Measurements from ENCODE around the gene CYBA. TPM values are rescaled to one million over a fixed set of nuclear protein-coding genes. Genes with fewer than 3 reads are reported as not detected.

The CYBA gene
- total RNA-seq, 1 experiment from 2014 or later, result 867 TPM

DNA sequence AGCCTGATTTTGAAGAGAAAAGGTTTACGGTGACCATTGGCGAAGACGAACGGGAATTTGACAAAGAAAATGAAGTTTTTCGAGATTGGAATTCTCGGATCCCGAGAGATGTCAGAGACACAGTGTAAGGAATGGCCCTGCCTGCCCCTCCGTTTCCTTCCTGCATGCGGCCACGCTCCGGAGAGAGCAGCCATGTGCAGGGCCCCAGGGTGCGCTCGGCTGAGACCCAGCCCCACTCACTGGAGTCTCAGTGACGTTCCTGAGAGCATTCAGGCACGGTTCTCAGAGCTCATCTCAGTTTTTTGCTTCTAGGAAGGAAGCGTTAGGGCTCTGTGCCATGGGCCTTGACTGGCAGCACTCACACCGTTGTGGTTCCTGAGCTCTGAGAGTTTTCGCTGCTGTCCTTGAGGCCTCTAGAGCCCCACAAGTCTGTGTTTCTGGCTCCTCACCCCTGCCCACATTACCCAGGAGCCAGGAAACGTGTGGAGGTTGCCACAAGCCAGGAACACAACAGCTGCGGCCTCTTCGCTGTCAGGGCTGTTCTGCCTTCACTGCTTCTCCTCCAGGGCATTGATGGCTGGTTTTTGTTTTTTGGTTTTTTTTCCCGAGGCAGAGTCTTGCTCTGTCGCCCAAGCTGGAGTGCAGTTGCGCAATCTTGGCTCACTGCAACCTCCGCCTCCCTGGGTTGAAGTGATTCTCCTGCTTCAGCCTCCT, 50.9 kb downstream of the CYBA start:
- Mint-ChIP-seq H3K9me3 (ENCODE audit: low read depth, unreplicated experiment) (no peaks in the 10 kb centered on the region), H3K27ac (ENCODE audit: unreplicated experiment) (no peak overlapping the region), H3K36me3 (ENCODE audit: insufficient read depth, unreplicated experiment) (peaks cover 42% of the 10 kb centered on the region), H3K4me3 (ENCODE audit: low read depth, unreplicated experiment) (no peak overlapping the region), H3K4me1 (ENCODE audit: low read depth, unreplicated experiment) (no peaks in the 10 kb centered on the region), H3K27me3 (ENCODE audit: unreplicated experiment) (no peaks in the 10 kb centered on the region)
- no TSS peak for BruUV-seq (replicated peaks)
- TF ChIP-seq, protein P1, sequence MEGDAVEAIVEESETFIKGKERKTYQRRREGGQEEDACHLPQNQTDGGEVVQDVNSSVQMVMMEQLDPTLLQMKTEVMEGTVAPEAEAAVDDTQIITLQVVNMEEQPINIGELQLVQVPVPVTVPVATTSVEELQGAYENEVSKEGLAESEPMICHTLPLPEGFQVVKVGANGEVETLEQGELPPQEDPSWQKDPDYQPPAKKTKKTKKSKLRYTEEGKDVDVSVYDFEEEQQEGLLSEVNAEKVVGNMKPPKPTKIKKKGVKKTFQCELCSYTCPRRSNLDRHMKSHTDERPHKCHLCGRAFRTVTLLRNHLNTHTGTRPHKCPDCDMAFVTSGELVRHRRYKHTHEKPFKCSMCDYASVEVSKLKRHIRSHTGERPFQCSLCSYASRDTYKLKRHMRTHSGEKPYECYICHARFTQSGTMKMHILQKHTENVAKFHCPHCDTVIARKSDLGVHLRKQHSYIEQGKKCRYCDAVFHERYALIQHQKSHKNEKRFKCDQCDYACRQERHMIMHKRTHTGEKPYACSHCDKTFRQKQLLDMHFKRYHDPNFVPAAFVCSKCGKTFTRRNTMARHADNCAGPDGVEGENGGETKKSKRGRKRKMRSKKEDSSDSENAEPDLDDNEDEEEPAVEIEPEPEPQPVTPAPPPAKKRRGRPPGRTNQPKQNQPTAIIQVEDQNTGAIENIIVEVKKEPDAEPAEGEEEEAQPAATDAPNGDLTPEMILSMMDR (IDR thresholded peaks at IDR 0.05; ENCODE audit: unreplicated experiment), result no peak
- CTCF ChIA-PET, result no interaction called here
- intact Hi-C loops (cut with micrococcal nuclease; ENCODE audit: unreplicated experiment), result no loop called here
- no peak for DNase-seq

DNA sequence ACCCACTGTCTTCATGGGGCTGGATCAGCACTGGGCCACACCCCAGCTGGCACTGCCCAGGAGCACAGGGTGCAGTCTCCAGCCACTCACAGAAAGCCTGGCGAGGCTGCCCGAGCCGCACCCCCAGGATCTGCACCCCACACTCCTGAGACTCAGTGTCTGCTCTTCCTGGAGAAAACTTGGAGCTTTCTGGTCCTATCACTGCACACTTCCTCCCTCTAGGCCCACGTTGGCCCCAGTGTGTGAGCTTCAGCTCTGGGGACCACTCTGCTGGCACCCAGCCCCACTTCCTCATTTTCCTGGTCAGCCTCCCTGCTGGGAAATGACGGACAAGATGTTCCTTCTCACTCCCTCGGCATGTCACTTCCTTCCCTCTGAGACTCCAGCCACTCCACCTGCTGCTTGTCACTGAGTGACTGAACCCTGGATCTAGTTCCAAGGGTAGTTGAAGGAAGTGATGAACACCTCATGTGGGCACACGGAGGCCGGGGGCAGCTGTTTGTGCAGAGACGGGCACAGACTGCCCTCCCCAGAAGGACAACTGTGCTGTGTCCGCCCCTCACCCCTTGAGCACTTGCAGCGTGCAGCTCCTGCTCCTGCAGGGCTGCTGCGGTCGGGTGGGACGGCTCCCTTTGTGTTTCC, 51.6 kb downstream of the CYBA start:
- no peaks in the 10 kb centered on the region for H3K27me3 Mint-ChIP-seq (ENCODE audit: unreplicated experiment)
- intact Hi-C loops (cut with micrococcal nuclease; ENCODE audit: unreplicated experiment), result no loop called here
- no peaks in the 10 kb centered on the region for H3K9me3 Mint-ChIP-seq (ENCODE audit: low read depth, unreplicated experiment)
- peaks cover 47% of the 10 kb centered on the region for H3K36me3 Mint-ChIP-seq (ENCODE audit: insufficient read depth, unreplicated experiment)
- H3K27ac Mint-ChIP-seq (ENCODE audit: unreplicated experiment), result no peak overlapping the region
- CTCF ChIA-PET, result no interaction called here
- BruUV-seq (replicated peaks), result no TSS peak
- TF ChIP-seq, protein P1 (IDR thresholded peaks at IDR 0.05; ENCODE audit: unreplicated experiment), result no peak
- no peaks in the 10 kb centered on the region for H3K4me1 Mint-ChIP-seq (ENCODE audit: low read depth, unreplicated experiment)
- no peak overlapping the region for H3K4me3 Mint-ChIP-seq (ENCODE audit: low read depth, unreplicated experiment)
- DNase-seq, result no peak

DNA sequence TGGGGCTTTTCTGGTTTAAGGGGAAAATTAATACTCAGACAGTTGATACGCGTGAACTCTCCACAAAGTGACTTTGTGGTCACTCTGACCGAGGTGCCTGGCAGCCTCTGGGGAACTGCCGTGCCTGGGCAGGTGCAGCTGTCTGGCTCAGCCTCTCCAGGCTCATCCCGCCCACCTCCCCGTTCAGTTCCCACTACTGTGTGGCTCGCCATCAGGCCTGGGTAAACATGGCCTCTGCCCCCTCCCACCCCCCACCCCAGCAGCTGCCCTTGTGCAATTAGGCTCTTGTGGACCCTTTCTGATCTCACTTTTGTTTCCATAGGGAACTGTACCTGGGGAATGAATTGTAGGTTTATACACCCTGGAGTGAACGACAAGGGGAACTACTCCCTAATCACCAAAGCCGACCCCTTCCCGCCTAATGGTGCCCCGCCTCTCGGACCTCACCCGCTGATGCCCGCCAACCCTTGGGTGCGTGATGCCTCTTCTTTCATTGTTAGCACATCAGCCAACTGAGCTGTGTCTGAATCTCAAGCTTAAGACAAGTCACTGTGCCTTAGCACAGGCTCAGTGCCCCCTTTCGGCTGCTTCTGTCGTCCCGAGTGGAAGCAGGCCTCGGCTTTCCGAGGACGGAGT, 52.9 kb downstream of the CYBA start:
- intact Hi-C loops (cut with micrococcal nuclease; ENCODE audit: unreplicated experiment), result no loop called here
- CTCF ChIA-PET, result no interaction called here

DNA sequence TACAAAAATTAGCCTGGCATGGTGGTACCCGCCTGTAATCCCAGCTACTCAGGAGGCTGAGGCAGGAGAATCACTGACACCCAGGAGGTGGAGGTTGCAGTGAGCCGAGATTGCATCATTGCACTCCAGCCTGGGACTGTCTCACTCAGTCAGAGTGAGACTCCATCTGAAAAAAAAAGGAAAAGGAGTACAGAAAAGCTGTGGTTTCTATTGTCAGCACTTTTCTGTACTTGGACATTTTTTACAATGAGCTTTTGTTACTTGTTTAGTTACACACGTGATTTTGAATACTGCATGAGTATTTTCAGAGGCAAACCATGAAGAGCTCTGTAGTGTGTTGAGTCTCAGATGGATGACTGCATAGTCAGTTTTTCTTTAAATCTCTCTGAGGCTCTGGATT, 54.4 kb downstream of the CYBA start:
- H3K36me3 Mint-ChIP-seq (ENCODE audit: insufficient read depth, unreplicated experiment), result peaks cover 51% of the 10 kb centered on the region
- TF ChIP-seq, protein P1 (IDR thresholded peaks at IDR 0.05; ENCODE audit: unreplicated experiment), result no peak
- no peaks in the 10 kb centered on the region for H3K4me1 Mint-ChIP-seq (ENCODE audit: low read depth, unreplicated experiment)
- CTCF ChIA-PET, result no interaction called here
- DNase-seq, result no peak
- no peaks in the 10 kb centered on the region for H3K9me3 Mint-ChIP-seq (ENCODE audit: low read depth, unreplicated experiment)
- BruUV-seq (replicated peaks), result no TSS peak
- H3K27me3 Mint-ChIP-seq (ENCODE audit: unreplicated experiment), result no peaks in the 10 kb centered on the region
- intact Hi-C loops (cut with micrococcal nuclease; ENCODE audit: unreplicated experiment), result no loop called here
- H3K4me3 Mint-ChIP-seq (ENCODE audit: low read depth, unreplicated experiment), result no peak overlapping the region
- H3K27ac Mint-ChIP-seq (ENCODE audit: unreplicated experiment), result no peak overlapping the region

More for the DNA sequence above, 52.9 kb downstream of the CYBA start:
- H3K9me3 Mint-ChIP-seq (ENCODE audit: low read depth, unreplicated experiment), result no peaks in the 10 kb centered on the region
- H3K27me3 Mint-ChIP-seq (ENCODE audit: unreplicated experiment), result no peaks in the 10 kb centered on the region
- H3K36me3 Mint-ChIP-seq (ENCODE audit: insufficient read depth, unreplicated experiment), result peaks cover 50% of the 10 kb centered on the region
- no peaks in the 10 kb centered on the region for H3K4me1 Mint-ChIP-seq (ENCODE audit: low read depth, unreplicated experiment)
- H3K27ac Mint-ChIP-seq (ENCODE audit: unreplicated experiment), result no peak overlapping the region
- no peak for DNase-seq
- BruUV-seq (replicated peaks), result no TSS peak
- TF ChIP-seq, protein P1 (IDR thresholded peaks at IDR 0.05; ENCODE audit: unreplicated experiment), result no peak
- H3K4me3 Mint-ChIP-seq (ENCODE audit: low read depth, unreplicated experiment), result no peak overlapping the region
